ENCODE measurements around the gene EPN3.

GRCh38 chr17:50533720-50534148 is 1.2 kb downstream of the EPN3 start:
- no peak for TF ChIP-seq CTCF (IDR thresholded peaks at IDR 0.05)
- no peak for TF ChIP-seq EP300 (IDR thresholded peaks at IDR 0.05)
- no peak for TF ChIP-seq POLR2A (IDR thresholded peaks at IDR 0.05)
- no peak for TF ChIP-seq POLR2AphosphoS5 (IDR thresholded peaks at IDR 0.05)
